AG08395 (cell line): ENCODE results near the gene NOL8.

Experiments
- DNase-seq: peaks from one replicate; pipeline ENCODE4 v3.0.0; 2012; ENCODE audit warnings: mixed read lengths, low spot score

NOL8 gene

DNA sequence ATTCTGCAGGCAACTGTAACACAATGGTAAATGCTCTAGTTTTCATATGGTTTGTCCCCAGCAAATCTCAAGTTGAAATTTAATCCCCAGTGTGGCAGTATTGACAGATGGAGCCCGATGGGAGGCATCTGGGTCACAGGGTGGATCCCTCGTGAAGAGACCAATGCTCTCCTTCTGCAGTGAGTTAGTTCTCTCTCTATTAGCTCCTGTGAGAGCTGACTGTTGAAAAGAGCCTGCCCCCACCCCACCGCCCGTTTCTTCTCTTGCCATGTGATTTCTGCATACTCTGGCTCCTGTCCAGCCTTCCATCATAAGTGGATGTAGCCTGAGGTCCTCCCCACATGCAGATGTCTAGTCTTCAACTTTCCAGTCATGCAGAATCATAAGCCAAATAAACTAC is 58.7 kb downstream of the NOL8 start:
- no peak for DNase-seq

DNA sequence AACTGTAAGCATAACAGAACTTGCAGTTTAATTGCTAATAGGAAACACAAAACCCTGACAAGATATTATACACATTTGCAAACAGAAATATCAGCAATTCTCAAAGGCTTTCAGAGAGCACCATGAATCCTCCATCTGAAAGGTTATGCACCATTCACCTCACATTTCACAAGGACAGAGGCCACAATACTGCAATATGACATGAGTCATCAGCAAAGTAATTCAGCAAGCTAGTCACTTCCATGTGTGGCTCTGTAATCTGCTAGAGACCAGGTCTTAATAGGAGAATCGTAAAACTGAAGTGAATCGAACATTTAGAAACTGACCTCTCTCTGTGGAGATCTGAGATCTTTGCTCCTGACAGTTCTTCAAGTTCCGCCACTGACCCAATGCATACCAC is 60.0 kb downstream of the NOL8 start:
- peak; percentile 60 for DNase-seq

DNA sequence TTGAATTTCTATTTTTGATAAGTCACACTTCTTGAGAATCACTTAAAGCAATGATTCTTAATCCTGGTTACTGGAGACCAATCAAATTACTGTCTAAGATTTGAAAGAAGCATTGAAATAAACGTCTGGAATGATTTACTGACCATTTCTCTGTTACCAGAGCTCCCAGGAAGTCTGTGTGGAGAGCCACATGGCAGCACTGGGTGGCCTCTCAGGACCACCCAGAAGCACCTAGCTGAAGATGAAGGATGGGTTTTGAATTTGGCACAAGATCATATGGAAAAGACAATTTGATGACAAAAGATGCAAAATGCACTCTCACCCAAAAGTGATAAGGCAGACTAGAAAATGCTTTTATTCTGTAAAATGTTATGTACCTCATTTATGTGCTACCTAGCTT is 62.0 kb downstream of the NOL8 start:
- no peak for DNase-seq

DNA sequence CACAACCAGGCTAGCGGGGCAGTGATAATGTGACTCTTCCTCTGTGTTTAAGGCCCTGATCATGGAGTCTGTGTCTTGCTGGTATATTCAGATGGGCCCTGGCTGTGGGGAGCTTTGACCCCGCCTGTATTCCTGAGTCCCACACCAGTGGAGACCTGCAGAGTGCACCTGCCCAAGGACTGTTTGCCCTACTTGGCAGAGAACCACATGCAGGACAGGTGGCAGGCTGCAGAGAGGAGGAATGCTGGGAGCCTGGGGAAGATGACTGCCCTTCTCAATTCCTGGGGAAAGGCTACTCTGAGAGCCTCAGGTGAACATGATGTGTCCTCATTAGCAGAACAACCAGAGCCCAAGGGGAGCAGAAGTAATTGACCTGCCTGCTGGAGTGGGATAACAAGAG is 67.8 kb downstream of the NOL8 start:
- no peak for DNase-seq

DNA sequence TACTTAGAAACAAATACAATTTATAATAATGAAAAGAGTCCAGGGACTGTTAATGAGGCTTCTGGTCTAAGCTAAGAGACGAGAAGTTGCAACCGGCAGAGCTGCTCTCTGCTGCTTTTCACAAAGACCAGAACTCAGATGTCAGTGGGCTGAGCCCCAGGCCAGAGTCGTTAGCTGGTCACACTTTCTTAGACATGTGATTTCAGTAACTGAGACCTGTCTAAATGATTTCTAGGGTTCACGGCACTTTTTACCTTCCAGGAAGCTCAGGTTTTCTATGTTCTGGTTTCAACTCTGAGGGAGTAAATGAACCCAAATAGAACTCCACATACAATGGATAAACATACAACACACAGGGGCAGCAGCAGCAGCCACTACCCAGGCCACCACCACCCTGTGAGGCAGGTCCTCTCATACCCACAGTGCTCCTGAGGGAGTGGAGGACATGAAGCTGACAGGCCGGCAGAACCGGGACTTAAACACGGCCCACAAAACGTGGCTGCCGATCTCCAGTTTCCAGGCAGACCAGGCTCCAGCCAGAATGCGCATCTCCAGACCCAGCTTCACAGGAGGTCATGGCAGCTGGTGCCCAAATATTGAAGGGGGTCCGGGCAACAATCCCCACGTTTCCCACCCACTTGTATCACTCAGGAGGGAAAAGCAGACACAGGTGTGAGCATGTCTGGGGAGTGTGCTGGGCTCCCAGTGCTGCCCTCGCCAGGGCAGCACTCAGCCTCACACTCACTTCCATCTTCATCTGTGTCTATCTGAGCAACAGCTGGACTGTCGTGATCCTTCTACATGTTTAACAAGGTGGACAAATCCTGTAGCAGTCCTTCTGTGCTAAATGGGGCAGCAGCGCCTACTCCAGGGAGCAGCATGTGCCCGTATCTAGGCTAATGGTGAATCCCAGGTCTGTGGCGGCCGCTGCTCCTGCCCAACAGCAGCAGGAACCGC is 70.5 kb downstream of the NOL8 start:
- DNase-seq: no peak

DNA sequence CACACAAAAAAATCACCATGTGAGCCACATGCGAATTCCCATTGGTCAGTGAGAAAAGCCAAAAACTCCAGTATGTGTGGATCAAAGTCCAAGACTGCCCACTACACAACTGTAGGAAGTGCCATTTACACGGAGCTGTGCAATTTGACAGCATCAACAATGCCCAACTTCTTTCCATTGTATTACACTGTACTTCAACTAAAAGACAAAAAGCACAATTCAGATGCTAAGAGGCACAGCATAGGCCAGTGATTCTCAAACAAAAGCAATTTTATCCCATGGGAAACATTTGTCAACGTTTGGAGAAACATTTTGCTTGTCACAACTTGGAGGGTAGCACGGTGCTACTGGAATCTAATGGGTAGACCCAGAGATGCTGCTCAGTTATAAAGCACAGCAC is 71.5 kb downstream of the NOL8 start:
- no peak for DNase-seq

DNA sequence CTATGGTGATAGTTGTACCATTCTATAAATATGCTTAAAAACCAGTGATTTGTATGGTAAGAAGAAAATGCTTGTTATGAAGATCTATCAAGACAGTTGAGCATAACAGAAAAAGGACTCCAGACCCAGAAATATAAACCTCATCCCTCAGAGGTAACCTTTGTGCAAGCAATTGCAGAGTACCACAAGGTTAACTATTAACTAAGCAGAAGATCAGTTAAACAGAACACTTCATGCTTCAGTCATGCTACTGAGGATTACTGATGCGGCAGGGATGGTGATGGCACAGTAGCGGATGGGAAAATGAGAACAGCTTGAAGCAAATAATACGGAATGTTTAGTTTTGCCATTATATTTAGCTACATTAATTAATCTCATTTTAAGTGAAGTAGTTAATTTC is 77.2 kb downstream of the NOL8 start:
- DNase-seq: no peak
